Measurements from ENCODE around the gene CANT1.

DNA sequence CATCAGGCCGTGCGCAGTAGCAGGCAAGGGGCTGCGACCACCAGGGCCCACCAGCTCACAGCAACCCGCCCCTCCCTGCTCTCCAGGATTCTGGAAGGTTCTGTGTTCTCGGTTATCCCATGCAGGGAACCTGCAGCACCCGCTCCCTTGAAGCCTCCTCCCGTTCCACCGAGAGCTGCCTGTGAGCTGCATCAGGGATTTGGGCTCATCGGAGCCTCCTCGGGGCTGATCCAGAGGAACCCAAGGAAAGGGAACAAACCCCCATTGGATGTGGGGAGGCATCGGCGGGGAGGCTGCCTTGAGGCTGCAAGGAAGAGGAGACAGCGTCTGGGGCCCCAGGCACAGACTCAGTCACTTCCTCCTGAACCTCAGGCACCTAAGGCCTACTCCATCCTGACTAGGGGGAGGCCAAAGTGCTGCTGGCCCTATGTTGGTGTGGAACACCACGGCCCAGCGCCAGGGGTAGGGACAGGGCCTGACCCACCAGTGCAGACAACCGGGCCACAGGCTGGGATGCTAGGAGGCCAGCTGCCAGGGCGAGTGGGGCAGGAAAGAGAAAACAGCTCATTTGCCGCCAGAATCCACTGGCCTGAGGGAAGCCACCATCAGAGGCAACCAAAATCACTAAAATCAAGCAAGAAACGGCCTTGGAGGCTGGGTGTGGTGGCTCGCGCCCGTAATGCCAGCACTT lies 15.4 kb downstream of the CANT1 start:
- no peak for TF ChIP-seq POLR2A (IDR thresholded peaks at IDR 0.05)
- TF ChIP-seq, protein P1, sequence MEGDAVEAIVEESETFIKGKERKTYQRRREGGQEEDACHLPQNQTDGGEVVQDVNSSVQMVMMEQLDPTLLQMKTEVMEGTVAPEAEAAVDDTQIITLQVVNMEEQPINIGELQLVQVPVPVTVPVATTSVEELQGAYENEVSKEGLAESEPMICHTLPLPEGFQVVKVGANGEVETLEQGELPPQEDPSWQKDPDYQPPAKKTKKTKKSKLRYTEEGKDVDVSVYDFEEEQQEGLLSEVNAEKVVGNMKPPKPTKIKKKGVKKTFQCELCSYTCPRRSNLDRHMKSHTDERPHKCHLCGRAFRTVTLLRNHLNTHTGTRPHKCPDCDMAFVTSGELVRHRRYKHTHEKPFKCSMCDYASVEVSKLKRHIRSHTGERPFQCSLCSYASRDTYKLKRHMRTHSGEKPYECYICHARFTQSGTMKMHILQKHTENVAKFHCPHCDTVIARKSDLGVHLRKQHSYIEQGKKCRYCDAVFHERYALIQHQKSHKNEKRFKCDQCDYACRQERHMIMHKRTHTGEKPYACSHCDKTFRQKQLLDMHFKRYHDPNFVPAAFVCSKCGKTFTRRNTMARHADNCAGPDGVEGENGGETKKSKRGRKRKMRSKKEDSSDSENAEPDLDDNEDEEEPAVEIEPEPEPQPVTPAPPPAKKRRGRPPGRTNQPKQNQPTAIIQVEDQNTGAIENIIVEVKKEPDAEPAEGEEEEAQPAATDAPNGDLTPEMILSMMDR (IDR thresholded peaks at IDR 0.05): no peak
